GM12878 (cell line): Measurements from ENCODE around the gene OSCP1. TPM values are rescaled to one million over a fixed set of nuclear protein-coding genes. Genes with fewer than 3 reads are reported as not detected.

ENCODE experiments used
- BACH1 ChIP-seq: fragments of 450-650 bp; IDR thresholded peaks from 2 replicates; pipeline ENCODE4 v1.6.1; 2017; ENCODE audit warnings: mild to moderate bottlenecking, borderline replicate concordance
- BCL11A ChIP-seq: IDR thresholded peaks from 2 replicates; pipeline ENCODE4 v1.6.1; 2011; ENCODE audit warnings: low read depth, low read length
- CBX5 ChIP-seq: sonication (generic); IDR thresholded peaks from 2 replicates; pipeline ENCODE4 v1.6.1; 2016; ENCODE audit warnings: low read depth, moderate library complexity, mild to moderate bottlenecking, inconsistent platforms
- GATAD2B ChIP-seq: fragments of 450-650 bp; conservative IDR thresholded peaks from 2 replicates; pipeline ENCODE4 v1.6.1; 2017; ENCODE audit warnings: low read depth, mild to moderate bottlenecking, moderate library complexity
- HCFC1 ChIP-seq: fragments of 150-350 bp; IDR thresholded peaks from 2 replicates; pipeline ENCODE4 v1.6.1; 2014; ENCODE audit warnings: low read length
- HDAC2 ChIP-seq: fragments of 200-600 bp; sonication (generic); IDR thresholded peaks from 2 replicates; pipeline ENCODE4 v1.6.1; 2017
- JUND ChIP-seq: IDR thresholded peaks from 2 replicates; pipeline ENCODE4 v1.6.1; 2012; ENCODE audit warnings: low read depth, mild to moderate bottlenecking, low read length, improper control_type of control experiment, moderate library complexity
- KLF5 ChIP-seq: fragments of 450-650 bp; IDR thresholded peaks from 2 replicates; pipeline ENCODE4 v1.6.1; 2014; ENCODE audit warnings: mild to moderate bottlenecking; ENCODE audit not compliant: partially characterized antibody
- MEF2B ChIP-seq: fragments of 450-650 bp; IDR thresholded peaks from 2 replicates; pipeline ENCODE4 v1.6.1; 2018; ENCODE audit warnings: mild to moderate bottlenecking, moderate library complexity; ENCODE audit not compliant: partially characterized antibody, poor library complexity, severe bottlenecking
- MTA3 ChIP-seq: IDR thresholded peaks from 2 replicates; pipeline ENCODE4 v1.6.1; 2012; ENCODE audit warnings: low read length, inconsistent platforms, borderline replicate concordance
- MYB ChIP-seq: fragments of 150-350 bp; IDR thresholded peaks from 2 replicates; pipeline ENCODE4 v1.6.1; 2014; ENCODE audit warnings: mild to moderate bottlenecking, low read depth, low read length, borderline replicate concordance
- MYC ChIP-seq: IDR thresholded peaks from 2 replicates; pipeline ENCODE4 v1.6.1; 2011; ENCODE audit warnings: mild to moderate bottlenecking, low read length, moderate library complexity, inconsistent platforms; ENCODE audit not compliant: insufficient read depth, insufficient replicate concordance, insufficient read length, severe bottlenecking
- NBN ChIP-seq: fragments of 450-650 bp; IDR thresholded peaks from 2 replicates; pipeline ENCODE4 v1.6.1; 2016
- NFYA ChIP-seq: IDR thresholded peaks from 2 replicates; pipeline ENCODE4 v1.6.1; 2011; ENCODE audit warnings: low read depth, mild to moderate bottlenecking, low read length, improper control_type of control experiment, borderline replicate concordance
- NR2F1 ChIP-seq: fragments of 450-650 bp; conservative IDR thresholded peaks from 2 replicates; pipeline ENCODE4 v1.6.1; 2017; ENCODE audit warnings: mild to moderate bottlenecking
- RAD51 ChIP-seq: fragments of 450-650 bp; IDR thresholded peaks from 2 replicates; pipeline ENCODE4 v1.6.1; 2016; ENCODE audit warnings: moderate library complexity, mild to moderate bottlenecking, inconsistent platforms
- RBBP5 ChIP-seq: fragments of 200-600 bp; sonication (generic); conservative IDR thresholded peaks from 2 replicates; pipeline ENCODE4 v1.6.1; 2016
- SIN3A ChIP-seq: IDR thresholded peaks from 2 replicates; pipeline ENCODE4 v1.6.1; 2012; ENCODE audit warnings: low read depth, low read length, improper control_type of control experiment
- TARDBP ChIP-seq: IDR thresholded peaks from 2 replicates; pipeline ENCODE4 v1.6.1; 2016; ENCODE audit warnings: borderline replicate concordance
- ZBED1 ChIP-seq: IDR thresholded peaks from 2 replicates; pipeline ENCODE4 v1.6.1; 2016; ENCODE audit warnings: borderline replicate concordance
- polyA plus RNA-seq, 11 experiments: library from polyadenylated mRNA; depleted of rRNA in 4 of 11; unstranded in 6 of 11; stranded (reverse) in 5 of 11; fragments of >200 nt; fragmentation: Nextera tagmentation in 4 of 11; fragmentation: Illumina TruSeq in 1 of 11; extraction: Ambion mirVana in 4 of 11; extraction: Trizol in 1 of 11; gene quantifications; 1 replicate in 1 of 11; 2 replicates in 10 of 11; pipeline versions ENCODE4 v1.2.1 to v1.2.3, GENCODE V29; 2011 to 2016; ENCODE audit warnings: inconsistent platforms in 2 of 11, missing spikeins in 2 of 11, low read depth in 1 of 11
- total RNA-seq, 4 experiments: library from RNA; depleted of rRNA in 3 of 4; stranded (reverse); fragments of >200 nt in 3 of 4; fragmentation: Illumina TruSeq in 1 of 4; extraction: Trizol in 1 of 4; gene quantifications; 2 replicates each; pipeline versions ENCODE4 v1.2.1 to v1.2.3, GENCODE V29; 2013 to 2021
- TF ChIP-seq, protein P1 (sequence below): fragments of 450-650 bp; IDR thresholded peaks from 2 replicates; pipeline ENCODE4 v1.6.1; 2016; ENCODE audit warnings: mild to moderate bottlenecking
- TF ChIP-seq, protein P2 (sequence below): fragments of 450-650 bp; IDR thresholded peaks from 2 replicates; pipeline ENCODE4 v1.6.1; 2018; ENCODE audit warnings: borderline replicate concordance, mild to moderate bottlenecking; ENCODE audit not compliant: partially characterized antibody
- TF ChIP-seq, protein P3 (sequence below): fragments of 450-650 bp; IDR thresholded peaks from 2 replicates; pipeline ENCODE4 v1.6.1; 2016; ENCODE audit warnings: mild to moderate bottlenecking
- TF ChIP-seq, protein P4 (sequence below): fragments of 450-650 bp; IDR thresholded peaks from 2 replicates; pipeline ENCODE4 v1.6.1; 2017; ENCODE audit warnings: mild to moderate bottlenecking

The OSCP1 gene
- total and polyA plus RNA-seq, 10 of the 15 experiments (the other 5 are each of a cell fraction or from before 2014, with no cell fraction given) = 1.8 to 5.9 (median 3.0) TPM

DNA sequence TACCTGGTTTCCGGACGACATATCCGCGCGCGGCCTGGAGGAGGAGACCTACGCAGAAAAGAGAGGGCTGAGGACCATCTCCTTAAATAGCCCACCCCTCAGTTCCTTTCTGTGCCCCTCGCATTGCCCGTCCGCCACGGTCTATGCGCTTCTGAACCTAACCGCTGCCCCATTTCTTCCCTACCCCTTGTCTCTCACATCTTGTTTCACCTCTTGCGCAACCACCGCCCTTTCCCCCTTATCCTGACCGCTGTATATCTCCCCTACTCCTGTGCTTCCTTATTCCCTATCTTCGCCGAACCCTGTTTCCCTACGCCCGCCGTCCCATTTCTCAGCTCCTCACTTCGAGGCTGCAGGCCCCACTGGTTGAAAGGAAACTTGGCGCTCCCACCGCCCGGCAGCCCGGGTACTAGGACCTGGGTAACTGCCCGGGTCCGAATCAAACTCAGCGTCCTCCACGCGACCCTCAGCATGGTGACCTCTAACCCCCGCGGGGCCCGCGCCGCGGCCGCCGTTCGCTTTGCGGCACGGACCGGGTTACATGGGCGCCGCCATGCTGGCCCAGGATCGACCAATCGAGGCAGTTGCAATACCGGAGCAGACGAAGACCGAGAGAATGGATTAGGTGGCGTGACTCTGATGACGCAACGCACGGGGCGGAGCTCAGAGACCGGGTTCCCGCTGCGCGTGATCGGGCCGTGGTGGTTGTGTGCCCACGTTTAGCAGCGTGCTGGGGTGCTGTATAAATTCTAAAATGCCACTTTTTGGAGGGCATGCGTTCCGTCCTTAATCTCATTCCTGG, 13.8 kb upstream of the OSCP1 start, which contains the start of gene MRPS15 (continued):
- TF ChIP-seq MEF2B (peak; percentile 21), JUND (peak; percentile 73; the same call in 1 of the 2 replicates), MYB (no peak), BCL11A (peak; percentile 25; the same call in 1 of the 2 replicates), ZBED1 (no peak), HDAC2 (peak; percentile 99), BACH1 (peak; percentile 57; the same call in 1 of the 2 replicates), RAD51 (peak; percentile 87), RBBP5 (peak; percentile 100), CBX5 (0 out of 2 replicates have a peak, but pooled peaks have one; percentile 35), TARDBP (peak; percentile 85; the same call in 1 of the 2 replicates), MYC (peak; percentile 74), NBN (peak; percentile 88; the same call in 1 of the 2 replicates), GATAD2B (peak; percentile 50; the same call in 1 of the 2 replicates), SIN3A (peak; percentile 94), NR2F1 (peak; percentile 89), NFYA (no peak), MTA3 (no peak; the same call in 1 of the 2 replicates), HCFC1 (peak; percentile 95), KLF5 (peak; percentile 90)
- TF ChIP-seq, protein P1, sequence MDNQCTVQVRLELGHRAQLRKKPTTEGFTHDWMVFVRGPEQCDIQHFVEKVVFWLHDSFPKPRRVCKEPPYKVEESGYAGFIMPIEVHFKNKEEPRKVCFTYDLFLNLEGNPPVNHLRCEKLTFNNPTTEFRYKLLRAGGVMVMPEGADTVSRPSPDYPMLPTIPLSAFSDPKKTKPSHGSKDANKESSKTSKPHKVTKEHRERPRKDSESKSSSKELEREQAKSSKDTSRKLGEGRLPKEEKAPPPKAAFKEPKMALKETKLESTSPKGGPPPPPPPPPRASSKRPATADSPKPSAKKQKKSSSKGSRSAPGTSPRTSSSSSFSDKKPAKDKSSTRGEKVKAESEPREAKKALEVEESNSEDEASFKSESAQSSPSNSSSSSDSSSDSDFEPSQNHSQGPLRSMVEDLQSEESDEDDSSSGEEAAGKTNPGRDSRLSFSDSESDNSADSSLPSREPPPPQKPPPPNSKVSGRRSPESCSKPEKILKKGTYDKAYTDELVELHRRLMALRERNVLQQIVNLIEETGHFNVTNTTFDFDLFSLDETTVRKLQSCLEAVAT = peak; percentile 100
- TF ChIP-seq, protein P2, sequence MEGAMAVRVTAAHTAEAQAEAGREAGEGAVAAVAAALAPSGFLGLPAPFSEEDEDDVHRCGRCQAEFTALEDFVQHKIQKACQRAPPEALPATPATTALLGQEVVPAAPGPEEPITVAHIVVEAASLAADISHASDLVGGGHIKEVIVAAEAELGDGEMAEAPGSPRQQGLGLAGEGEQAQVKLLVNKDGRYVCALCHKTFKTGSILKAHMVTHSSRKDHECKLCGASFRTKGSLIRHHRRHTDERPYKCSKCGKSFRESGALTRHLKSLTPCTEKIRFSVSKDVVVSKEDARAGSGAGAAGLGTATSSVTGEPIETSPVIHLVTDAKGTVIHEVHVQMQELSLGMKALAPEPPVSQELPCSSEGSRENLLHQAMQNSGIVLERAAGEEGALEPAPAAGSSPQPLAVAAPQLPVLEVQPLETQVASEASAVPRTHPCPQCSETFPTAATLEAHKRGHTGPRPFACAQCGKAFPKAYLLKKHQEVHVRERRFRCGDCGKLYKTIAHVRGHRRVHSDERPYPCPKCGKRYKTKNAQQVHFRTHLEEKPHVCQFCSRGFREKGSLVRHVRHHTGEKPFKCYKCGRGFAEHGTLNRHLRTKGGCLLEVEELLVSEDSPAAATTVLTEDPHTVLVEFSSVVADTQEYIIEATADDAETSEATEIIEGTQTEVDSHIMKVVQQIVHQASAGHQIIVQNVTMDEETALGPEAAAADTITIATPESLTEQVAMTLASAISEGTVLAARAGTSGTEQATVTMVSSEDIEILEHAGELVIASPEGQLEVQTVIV = peak; percentile 96
- TF ChIP-seq, protein P3, sequence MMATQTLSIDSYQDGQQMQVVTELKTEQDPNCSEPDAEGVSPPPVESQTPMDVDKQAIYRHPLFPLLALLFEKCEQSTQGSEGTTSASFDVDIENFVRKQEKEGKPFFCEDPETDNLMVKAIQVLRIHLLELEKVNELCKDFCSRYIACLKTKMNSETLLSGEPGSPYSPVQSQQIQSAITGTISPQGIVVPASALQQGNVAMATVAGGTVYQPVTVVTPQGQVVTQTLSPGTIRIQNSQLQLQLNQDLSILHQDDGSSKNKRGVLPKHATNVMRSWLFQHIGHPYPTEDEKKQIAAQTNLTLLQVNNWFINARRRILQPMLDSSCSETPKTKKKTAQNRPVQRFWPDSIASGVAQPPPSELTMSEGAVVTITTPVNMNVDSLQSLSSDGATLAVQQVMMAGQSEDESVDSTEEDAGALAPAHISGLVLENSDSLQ = no peak
- TF ChIP-seq, protein P4, sequence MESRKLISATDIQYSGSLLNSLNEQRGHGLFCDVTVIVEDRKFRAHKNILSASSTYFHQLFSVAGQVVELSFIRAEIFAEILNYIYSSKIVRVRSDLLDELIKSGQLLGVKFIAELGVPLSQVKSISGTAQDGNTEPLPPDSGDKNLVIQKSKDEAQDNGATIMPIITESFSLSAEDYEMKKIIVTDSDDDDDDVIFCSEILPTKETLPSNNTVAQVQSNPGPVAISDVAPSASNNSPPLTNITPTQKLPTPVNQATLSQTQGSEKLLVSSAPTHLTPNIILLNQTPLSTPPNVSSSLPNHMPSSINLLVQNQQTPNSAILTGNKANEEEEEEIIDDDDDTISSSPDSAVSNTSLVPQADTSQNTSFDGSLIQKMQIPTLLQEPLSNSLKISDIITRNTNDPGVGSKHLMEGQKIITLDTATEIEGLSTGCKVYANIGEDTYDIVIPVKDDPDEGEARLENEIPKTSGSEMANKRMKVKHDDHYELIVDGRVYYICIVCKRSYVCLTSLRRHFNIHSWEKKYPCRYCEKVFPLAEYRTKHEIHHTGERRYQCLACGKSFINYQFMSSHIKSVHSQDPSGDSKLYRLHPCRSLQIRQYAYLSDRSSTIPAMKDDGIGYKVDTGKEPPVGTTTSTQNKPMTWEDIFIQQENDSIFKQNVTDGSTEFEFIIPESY = no peak
